ENCODE data around the gene NOS1AP. TPM values are rescaled to one million over a fixed set of nuclear protein-coding genes. Genes with fewer than 3 reads are reported as not detected.

NOS1AP gene
- total RNA-seq, 1 experiment from 2014 or later = 5.3 TPM

- TF ChIP-seq ELF1 (IDR thresholded peaks at IDR 0.05; ENCODE audit: borderline replicate concordance, low read depth) (no peak), YY1 (IDR thresholded peaks at IDR 0.05; ENCODE audit: extremely low read depth, insufficient replicate concordance, low read depth, low read length) (no peak), CEBPB (IDR thresholded peaks at IDR 0.05; ENCODE audit: low read depth) (no peak), ATF3 (IDR thresholded peaks at IDR 0.05) (no peak)
Measured at GRCh38 chr1:162323023-162323422, 253.5 kb downstream of the NOS1AP start (continued).

GRCh38 chr1:162324396-162324795 is 254.9 kb downstream of the NOS1AP start:
- no peak overlapping the region for H3K4me2 ChIP-seq (ENCODE audit: low read length)
- no peak for ATAC-seq
- intact Hi-C loops (cut with micrococcal nuclease) = no loop called here
- no peaks in the 10 kb centered on the region for H4K20me1 ChIP-seq (ENCODE audit: insufficient read depth)
- BruUV-seq (replicated peaks) = no TSS peak
- DNase-seq (ENCODE audit: low read depth, low spot score) = no peak
- no peak overlapping the region for H2AFZ ChIP-seq (ENCODE audit: low read depth, low read length, poor library complexity, severe bottlenecking)
- POLR2A ChIA-PET = no interaction called here
- no peak overlapping the region for H3K9ac ChIP-seq (ENCODE audit: low read length)
- no peak overlapping the region for H3K27ac ChIP-seq (ENCODE audit: low read depth, low read length)
- TF ChIP-seq EGR1 (IDR thresholded peaks at IDR 0.05; ENCODE audit: low read depth) = no peak
- no peak for TF ChIP-seq ZNF274 (IDR thresholded peaks at IDR 0.05; ENCODE audit: low read depth, low read length)
- TF ChIP-seq TCF7L2 (IDR thresholded peaks at IDR 0.05; ENCODE audit: borderline replicate concordance, extremely low read depth, insufficient read depth, insufficient read length) = no peak
- TF ChIP-seq JUND (IDR thresholded peaks at IDR 0.05) = no peak
- no peak for TF ChIP-seq MAX (IDR thresholded peaks at IDR 0.05)
- TF ChIP-seq POLR2AphosphoS5 (IDR thresholded peaks at IDR 0.05; ENCODE audit: low read depth, low read length) = no peak
- no peak for TF ChIP-seq ZBTB33 (IDR thresholded peaks at IDR 0.05; ENCODE audit: extremely low read depth, insufficient replicate concordance, low read length)
- no peak for TF ChIP-seq RAD21 (IDR thresholded peaks at IDR 0.05; ENCODE audit: low read depth)
- no peak for TF ChIP-seq SP1 (IDR thresholded peaks at IDR 0.05; ENCODE audit: low read depth)
- no peak for TF ChIP-seq SRF (IDR thresholded peaks at IDR 0.05; ENCODE audit: low read depth)
- no peaks in the 10 kb centered on the region for H3K36me3 ChIP-seq (ENCODE audit: control insufficient read depth in 1 of 2, insufficient read depth in 2 of 2, low read length in 2 of 2)
- no peaks in the 10 kb centered on the region for H3K79me2 ChIP-seq (ENCODE audit: insufficient read depth, low read length)
- CTCF ChIA-PET = no interaction called here
- H3K9me3 ChIP-seq (ENCODE audit: control insufficient read depth in 1 of 2, insufficient read depth in 1 of 2, low read depth in 1 of 2, low read length in 2 of 2) = no peaks in the 10 kb centered on the region
- no peaks in the 10 kb centered on the region for H3K9me2 ChIP-seq (ENCODE audit: insufficient read depth)
- RAD21 ChIA-PET (ENCODE audit: low non-redundant PET in 1 of 2, low total read pairs in 2 of 2, uncharacterized antibody in 2 of 2, unreplicated experiment in 2 of 2) = no interaction called here
- H3K27me3 ChIP-seq (ENCODE audit: insufficient read depth, low read length) = no peaks in the 10 kb centered on the region
- peaks cover 0 to 3% of the 10 kb centered on the region in 2 experiments; a peak in 1 of 4 replicates for H3K4me1 ChIP-seq (ENCODE audit: control insufficient read depth in 1 of 2, insufficient read depth in 2 of 2, low read length in 2 of 2)
- no peak overlapping the region for H3K4me3 ChIP-seq (replicated peaks in 1 of 2; ENCODE audit: low read depth in 1 of 2, low read length in 2 of 2)
